GM18868 (cell line): ENCODE measurements around the gene ZBTB44.

ENCODE experiments used
- ATAC-seq: cut with Tn5 transposase; IDR thresholded peaks from one replicate; pipeline ENCODE4 v1.9.1; 2021; ENCODE audit warnings: mild to moderate bottlenecking, moderate library complexity; ENCODE audit not compliant: unreplicated experiment

The ZBTB44 gene

GRCh38 chr11:130216221-130216550 is 98.5 kb downstream of the ZBTB44 start:
- no peak for ATAC-seq

GRCh38 chr11:130215531-130216220 is 99.0 kb downstream of the ZBTB44 start:
- no peak for ATAC-seq

- no peak for ATAC-seq
Observed at GRCh38 chr11:130214861-130215530, 99.7 kb downstream of the ZBTB44 start.

GRCh38 chr11:130213979-130214281 is 100.8 kb downstream of the ZBTB44 start:
- no peak for ATAC-seq

- ATAC-seq = peak; percentile 85
Observed at GRCh38 chr11:130213143-130213978, 101.4 kb downstream of the ZBTB44 start.

DNA sequence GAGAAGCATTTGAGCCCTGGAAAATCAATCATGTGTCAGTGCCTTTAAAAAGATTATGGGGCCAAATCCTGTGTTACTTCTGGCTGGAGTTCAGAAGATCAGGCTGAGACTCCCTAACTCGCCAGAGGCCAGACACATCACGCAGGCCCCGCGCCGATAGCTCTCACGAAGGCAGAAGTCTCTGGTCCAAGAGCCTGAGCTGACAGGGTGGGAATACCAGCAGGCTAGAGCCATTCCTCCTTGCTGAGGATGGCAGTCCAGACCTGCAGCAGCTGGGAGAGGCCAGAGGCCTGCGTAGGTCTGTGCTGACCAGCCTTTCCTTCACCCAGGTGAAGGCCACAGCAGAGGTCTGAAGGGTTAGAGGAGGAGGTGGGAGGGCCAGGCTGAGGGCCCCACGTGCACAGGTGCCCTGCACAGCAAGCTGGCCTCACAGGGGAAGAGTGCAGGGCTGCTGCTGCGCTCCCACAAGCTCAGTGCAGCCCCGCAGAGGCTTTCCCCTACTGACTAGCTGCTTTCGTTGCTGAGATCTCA is 102.2 kb downstream of the ZBTB44 start:
- no peak for ATAC-seq

- ATAC-seq = no peak
Observed at GRCh38 chr11:130211781-130212401, 102.8 kb downstream of the ZBTB44 start.

DNA sequence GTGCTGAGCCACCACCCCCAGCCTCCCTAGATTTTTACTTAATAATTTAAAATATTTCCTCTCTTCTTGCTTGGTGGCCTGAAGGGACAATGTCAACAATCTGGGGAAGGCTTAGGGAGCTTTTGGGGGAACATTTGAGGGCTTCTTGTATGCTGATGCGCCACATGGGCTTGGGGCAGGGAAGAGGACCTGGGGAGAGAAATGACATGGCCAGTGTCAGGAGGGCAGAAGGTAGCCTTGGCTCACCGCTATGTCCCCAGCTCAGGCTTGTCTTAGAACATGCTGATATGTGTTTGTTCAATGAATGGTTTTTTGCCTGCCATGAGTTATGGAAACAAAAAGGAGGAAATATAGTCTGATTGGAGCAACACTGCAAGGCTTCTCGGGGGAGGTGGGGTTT is 103.6 kb downstream of the ZBTB44 start:
- ATAC-seq = no peak

DNA sequence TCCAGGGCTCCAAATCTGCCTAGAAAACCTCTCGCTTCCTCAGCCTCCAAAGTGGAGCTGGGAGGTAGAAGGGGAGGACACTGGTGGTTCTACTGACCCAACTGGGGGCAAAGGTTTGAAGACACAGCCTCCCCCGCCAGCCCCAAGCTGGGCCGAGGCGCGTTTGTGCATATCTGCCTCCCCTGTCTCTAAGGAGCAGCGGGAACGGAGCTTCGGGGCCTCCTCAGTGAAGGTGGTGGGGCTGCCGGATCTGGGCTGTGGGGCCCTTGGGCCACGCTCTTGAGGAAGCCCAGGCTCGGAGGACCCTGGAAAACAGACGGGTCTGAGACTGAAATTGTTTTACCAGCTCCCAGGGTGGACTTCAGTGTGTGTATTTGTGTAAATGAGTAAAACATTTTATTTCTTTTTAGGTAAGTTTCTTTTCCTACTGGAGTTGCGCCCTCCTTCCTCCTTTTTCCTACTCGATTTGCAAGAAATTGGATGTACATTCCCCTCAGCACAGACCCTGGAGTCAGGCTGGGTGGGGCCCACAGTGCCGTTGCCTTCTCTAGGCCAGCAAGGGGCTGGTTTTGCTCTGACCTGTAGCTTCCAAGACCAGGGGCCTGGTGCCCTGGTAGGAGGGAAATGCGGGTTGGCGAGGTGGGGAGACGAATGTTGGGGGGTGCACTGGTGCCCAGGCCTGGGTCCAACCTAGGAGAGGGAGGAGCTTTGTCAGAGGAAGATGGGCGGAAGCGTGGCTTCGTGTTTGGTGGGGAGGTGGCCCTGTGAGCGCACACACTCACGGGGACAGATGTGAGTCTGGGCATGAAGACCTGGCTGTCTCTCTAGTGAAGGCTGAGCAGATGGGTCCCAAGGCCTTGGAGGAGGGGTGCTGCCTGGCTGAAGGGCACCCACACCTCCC is 104.5 kb downstream of the ZBTB44 start:
- ATAC-seq = no peak

DNA sequence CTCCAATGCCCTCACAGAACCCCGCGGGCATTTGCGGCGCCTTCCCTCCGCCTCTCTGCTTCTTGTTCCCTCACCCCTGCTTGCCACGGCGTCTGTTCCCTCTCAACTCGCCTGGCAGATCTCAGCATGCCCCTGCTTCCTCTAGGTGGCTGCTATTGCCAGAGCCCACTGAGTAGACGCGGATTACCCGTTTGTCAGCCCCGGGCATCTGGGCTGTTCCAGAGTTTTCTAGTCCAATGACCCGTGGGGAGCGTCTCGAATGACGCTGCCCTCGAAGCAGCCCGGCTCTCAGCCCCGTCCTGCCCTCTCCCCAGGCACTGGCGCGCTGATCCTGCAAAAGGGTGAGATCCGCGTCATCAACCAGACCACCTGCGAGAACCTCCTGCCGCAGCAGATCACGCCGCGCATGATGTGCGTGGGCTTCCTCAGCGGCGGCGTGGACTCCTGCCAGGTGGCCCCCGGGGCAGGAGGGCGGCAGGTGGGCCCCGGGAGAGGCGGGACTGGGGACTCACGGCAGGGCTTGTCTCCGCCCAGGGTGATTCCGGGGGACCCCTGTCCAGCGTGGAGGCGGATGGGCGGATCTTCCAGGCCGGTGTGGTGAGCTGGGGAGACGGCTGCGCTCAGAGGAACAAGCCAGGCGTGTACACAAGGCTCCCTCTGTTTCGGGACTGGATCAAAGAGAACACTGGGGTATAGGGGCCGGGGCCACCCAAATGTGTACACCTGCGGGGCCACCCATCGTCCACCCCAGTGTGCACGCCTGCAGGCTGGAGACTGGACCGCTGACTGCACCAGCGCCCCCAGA is 105.4 kb downstream of the ZBTB44 start:
- no peak for ATAC-seq

GRCh38 chr11:130208241-130209127 is 106.2 kb downstream of the ZBTB44 start:
- ATAC-seq = no peak

DNA sequence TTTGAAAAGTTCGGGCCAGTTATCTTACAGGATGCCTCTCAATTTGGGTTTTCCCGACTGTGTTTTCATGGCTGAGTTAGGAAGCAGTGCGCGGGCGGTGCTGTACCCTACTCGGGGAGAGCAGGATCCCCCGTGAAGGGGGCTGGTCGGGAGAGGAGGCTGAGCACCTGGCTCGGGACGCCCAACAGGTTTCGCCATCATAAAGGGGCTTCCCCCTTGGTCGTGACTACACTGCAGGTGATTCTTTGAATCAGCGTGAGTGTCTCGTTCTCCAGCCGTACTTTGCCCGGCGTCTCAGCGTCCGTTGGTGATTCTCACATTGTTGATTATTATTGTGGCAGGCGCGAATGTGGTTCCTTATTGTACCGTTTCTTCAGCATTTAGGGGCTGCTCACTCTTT is 108.6 kb downstream of the ZBTB44 start:
- no peak for ATAC-seq

DNA sequence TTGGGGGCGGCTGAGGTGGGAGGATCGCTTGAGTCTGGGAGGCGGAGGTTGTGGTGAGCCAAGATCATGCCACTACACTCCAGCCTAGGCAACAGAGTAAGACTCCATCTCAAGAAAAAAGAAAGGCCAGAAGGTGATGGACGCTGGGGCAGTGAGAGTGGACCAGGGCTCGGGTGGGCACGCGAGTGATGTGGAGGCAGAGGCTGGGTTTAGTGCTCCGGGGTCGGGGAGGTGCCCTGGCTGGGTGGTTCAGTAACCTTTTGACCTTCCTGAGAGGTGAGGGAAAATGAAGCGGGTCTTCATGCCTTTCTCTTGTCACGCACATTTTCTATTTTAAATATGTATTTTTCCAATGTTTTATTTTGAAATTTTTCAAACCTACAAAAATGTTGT is 110.0 kb downstream of the ZBTB44 start:
- ATAC-seq = no peak

DNA sequence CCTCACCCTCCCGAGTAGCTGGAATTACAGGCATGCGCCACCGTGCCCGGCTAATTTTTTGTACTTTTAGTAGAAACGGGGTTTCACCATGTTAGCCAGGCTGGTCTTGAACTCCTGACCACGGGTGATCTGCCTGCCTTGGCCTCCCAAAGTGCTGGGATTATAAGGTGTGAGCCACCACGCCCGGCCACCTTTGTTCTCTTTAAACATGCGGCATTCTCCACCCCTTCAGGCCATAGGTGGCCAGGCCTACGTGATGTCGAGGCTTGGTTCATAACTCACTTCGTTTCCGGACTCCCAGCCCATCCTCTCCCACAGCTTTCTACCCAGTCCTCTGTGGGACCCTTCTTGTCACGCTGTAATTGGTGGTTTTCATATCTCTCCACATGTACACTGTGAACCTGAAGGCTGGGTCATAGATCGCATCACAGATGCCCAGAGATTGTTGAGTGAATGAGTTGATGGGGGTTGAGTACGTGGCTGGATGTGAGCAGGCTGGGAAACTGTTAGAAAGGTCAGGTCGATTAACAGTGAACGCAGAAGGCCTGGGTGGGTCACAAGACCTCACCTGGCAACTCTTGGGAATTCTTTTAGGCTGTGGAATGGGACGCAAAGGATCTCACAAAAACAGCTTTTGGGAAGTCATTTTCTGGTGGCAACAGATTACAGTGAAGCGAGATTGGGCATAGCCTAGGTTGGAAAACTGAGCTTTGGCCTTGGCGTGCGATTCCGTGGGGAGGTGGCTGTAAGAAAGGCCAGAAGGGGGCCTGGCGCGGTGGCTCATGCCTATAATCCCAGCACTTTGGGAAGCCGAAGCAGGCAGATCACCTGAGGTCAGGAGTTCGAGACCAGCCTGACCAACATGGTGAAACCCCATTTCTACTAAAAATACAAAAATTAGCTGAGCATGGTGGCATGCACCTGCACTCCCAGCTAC is 110.7 kb downstream of the ZBTB44 start:
- ATAC-seq = no peak

GRCh38 chr11:130202818-130203689 is 111.7 kb downstream of the ZBTB44 start:
- no peak for ATAC-seq

GRCh38 chr11:130202009-130202817 is 112.5 kb downstream of the ZBTB44 start:
- no peak for ATAC-seq
